H9 (cell line): ENCODE measurements around the gene ACTBL2. TPM values are rescaled to one million over a fixed set of nuclear protein-coding genes. Genes with fewer than 3 reads are reported as not detected.

Experiments
- DNase-seq: peaks from one replicate; pipeline ENCODE4 v3.0.0-alpha.2; 2017
- H2AFZ ChIP-seq: one replicate; pipeline ENCODE4 v1.6.1; 2013; ENCODE audit warnings: mild to moderate bottlenecking, low read length, control low read depth, moderate library complexity
- H2AK5ac ChIP-seq: 2 replicates; pipeline ENCODE4 v1.6.1; 2013; ENCODE audit warnings: low read length, control low read depth, mixed read lengths; ENCODE audit not compliant: insufficient read length
- H2BK120ac ChIP-seq: one replicate; pipeline ENCODE4 v1.6.1; 2013; ENCODE audit warnings: low read depth, mild to moderate bottlenecking, low read length, control low read depth, inconsistent platforms; ENCODE audit not compliant: poor library complexity, severe bottlenecking
- H2BK12ac ChIP-seq: 2 replicates; pipeline ENCODE4 v1.6.1; 2013; ENCODE audit warnings: low read length, control low read depth, mixed read lengths, low read depth; ENCODE audit not compliant: insufficient read length
- H2BK15ac ChIP-seq: 2 replicates; pipeline ENCODE4 v1.6.1; 2013; ENCODE audit warnings: low read depth, low read length, control low read depth
- H2BK20ac ChIP-seq: one replicate; pipeline ENCODE4 v1.6.1; 2013; ENCODE audit warnings: low read depth, mild to moderate bottlenecking, low read length, control low read depth, inconsistent platforms; ENCODE audit not compliant: poor library complexity, severe bottlenecking
- H2BK5ac ChIP-seq: 2 replicates; pipeline ENCODE4 v1.6.1; 2013; ENCODE audit warnings: low read length, control low read depth, mixed read lengths; ENCODE audit not compliant: insufficient read length
- H3K14ac ChIP-seq: 2 replicates; pipeline ENCODE4 v1.6.1; 2013; ENCODE audit warnings: low read length, control low read depth; ENCODE audit not compliant: insufficient read depth
- H3K18ac ChIP-seq: 2 replicates; pipeline ENCODE4 v1.6.1; 2013; ENCODE audit warnings: low read depth, mild to moderate bottlenecking, mixed read lengths, low read length, control low read depth; ENCODE audit not compliant: insufficient read length
- H3K23ac ChIP-seq: 2 replicates; pipeline ENCODE4 v1.6.1; 2013; ENCODE audit warnings: low read length, control low read depth, mixed read lengths, low read depth; ENCODE audit not compliant: insufficient read length
- H3K23me2 ChIP-seq: 2 replicates; pipeline ENCODE4 v1.6.1; 2013; ENCODE audit warnings: low read depth, mild to moderate bottlenecking, mixed read lengths, low read length, control low read depth; ENCODE audit not compliant: insufficient read length, poor library complexity, severe bottlenecking
- H3K27ac ChIP-seq: 2 replicates; pipeline ENCODE4 v1.5.1; 2013; ENCODE audit warnings: low read length, control low read depth, mixed read lengths, low read depth; ENCODE audit not compliant: insufficient read length
- H3K27me3 ChIP-seq: 2 replicates; pipeline ENCODE4 v1.6.1; 2013; ENCODE audit warnings: low read length, control low read depth, inconsistent platforms; ENCODE audit not compliant: insufficient read depth
- H3K4ac ChIP-seq: 2 replicates; pipeline ENCODE4 v1.6.1; 2013; ENCODE audit warnings: low read depth, mild to moderate bottlenecking, control low read depth, inconsistent platforms, low read length, moderate library complexity
- H3K4me1 ChIP-seq: 2 replicates; pipeline ENCODE4 v1.6.1; 2013; ENCODE audit warnings: low read length, control low read depth, inconsistent platforms; ENCODE audit not compliant: insufficient read depth
- H3K4me2 ChIP-seq: 2 replicates; pipeline ENCODE4 v1.6.1; 2013; ENCODE audit warnings: low read length, control low read depth, mixed read lengths; ENCODE audit not compliant: insufficient read length, insufficient read depth
- H3K56ac ChIP-seq: 2 replicates; pipeline ENCODE4 v1.6.1; 2013; ENCODE audit warnings: low read depth, mild to moderate bottlenecking, mixed read lengths, low read length, control low read depth; ENCODE audit not compliant: insufficient read length
- H3K79me1 ChIP-seq: 2 replicates; pipeline ENCODE4 v1.6.1; 2013; ENCODE audit warnings: low read depth, mild to moderate bottlenecking, moderate library complexity, low read length, control low read depth, inconsistent platforms; ENCODE audit not compliant: insufficient read depth, poor library complexity, severe bottlenecking
- H3K79me2 ChIP-seq: 2 replicates; pipeline ENCODE4 v1.6.1; 2013; ENCODE audit warnings: low read length, control low read depth, inconsistent platforms; ENCODE audit not compliant: insufficient read depth
- H3K9ac ChIP-seq: 2 replicates; pipeline ENCODE4 v1.6.1; 2013; ENCODE audit warnings: low read length, control low read depth, mixed read lengths; ENCODE audit not compliant: insufficient read length; ENCODE audit errors: extremely low read depth
- H3K9me3 ChIP-seq: one replicate; pipeline ENCODE4 v1.6.1; 2013; ENCODE audit warnings: low read depth, low read length, inconsistent platforms; ENCODE audit not compliant: control insufficient read depth
- H3T11ph ChIP-seq: one replicate; pipeline ENCODE4 v1.6.1; 2013; ENCODE audit warnings: mild to moderate bottlenecking, low read length, control low read depth, inconsistent platforms
- H4K20me1 ChIP-seq: one replicate; pipeline ENCODE4 v1.6.1; 2013; ENCODE audit not compliant: control insufficient read depth, insufficient read length, insufficient read depth
- H4K5ac ChIP-seq: 2 replicates; pipeline ENCODE4 v1.6.1; 2013; ENCODE audit warnings: low read depth, mild to moderate bottlenecking, mixed read lengths, low read length, control low read depth; ENCODE audit not compliant: insufficient read length
- H4K8ac ChIP-seq: replicated peaks from 2 replicates; pipeline ENCODE4 v1.6.1; 2013; ENCODE audit warnings: low read length, control low read depth, mixed read lengths, low read depth; ENCODE audit not compliant: insufficient read length
- H4K91ac ChIP-seq: 2 replicates; pipeline ENCODE4 v1.6.1; 2013; ENCODE audit warnings: low read depth, mild to moderate bottlenecking, moderate library complexity, mixed read lengths, low read length, control low read depth; ENCODE audit not compliant: insufficient read length
- H3K27ac Mint-ChIP-seq, 3 experiments: 2 replicates in 2 of 3; 3 replicates in 1 of 3; pipeline ENCODE4 v1.8.0; 2020 to 2021; ENCODE audit warnings: mixed read lengths in 3 of 3, mild to moderate bottlenecking in 1 of 3, moderate library complexity in 1 of 3
- H3K27me3 Mint-ChIP-seq: 2 replicates; pipeline ENCODE4 v1.8.0; 2021; ENCODE audit warnings: low read depth, mild to moderate bottlenecking, moderate library complexity, mixed read lengths
- H3K36me3 Mint-ChIP-seq, 3 experiments: 2 replicates in 2 of 3; 3 replicates in 1 of 3; pipeline ENCODE4 v1.8.0; 2020 to 2021; ENCODE audit warnings: low read depth in 3 of 3, mixed read lengths in 3 of 3; ENCODE audit not compliant: insufficient read depth in 1 of 3
- H3K4me1 Mint-ChIP-seq, 2 experiments: 2 replicates each; pipeline ENCODE4 v1.8.0; 2020; ENCODE audit warnings: mixed read lengths in 2 of 2
- H3K4me3 Mint-ChIP-seq, 2 experiments: 2 replicates in 1 of 2; 3 replicates in 1 of 2; pipeline ENCODE4 v1.8.0; 2020 to 2021; ENCODE audit warnings: mild to moderate bottlenecking in 2 of 2, mixed read lengths in 2 of 2, moderate library complexity in 1 of 2
- H3K9me3 Mint-ChIP-seq, 2 experiments: 2 replicates in 1 of 2; 3 replicates in 1 of 2; pipeline ENCODE4 v1.8.0; 2020; ENCODE audit warnings: mild to moderate bottlenecking in 2 of 2, mixed read lengths in 2 of 2, moderate library complexity in 1 of 2
- CTCF ChIP-seq: fragments of 200-600 bp; sonication (generic); conservative IDR thresholded peaks from 3 replicates; pipeline ENCODE4 v1.8.0; 2021; ENCODE audit warnings: antibody characterized with exemption, mild to moderate bottlenecking
- WGBS: extraction: QIAGEN DNeasy Blood & Tissue Kit; methylation state at CpG from one replicate; pipeline ENCODE4 v1.1.7; 2013; ENCODE audit warnings: missing lambda C conversion rate, low lambda C conversion rate, mixed read lengths; ENCODE audit not compliant: insufficient read length; ENCODE audit errors: extremely low coverage; 5-methylcytosine and 5-hydroxymethylcytosine counted together
- total RNA-seq: library from RNA; stranded (reverse); gene quantifications from 2 replicates; pipeline ENCODE4 v1.2.1, GENCODE V29; 2021

Gene ACTBL2
- total RNA-seq, 1 experiment from 2014 or later: not detected

GRCh38 chr5:57436586-57436985, 46.0 kb downstream of the ACTBL2 start:
- H3K27ac ChIP-seq: no peak overlapping the region

More at GRCh38 chr5:57436586-57436985, 46.0 kb downstream of the ACTBL2 start:
- no peaks in the 10 kb centered on the region for H3K27me3 ChIP-seq
- no peaks in the 10 kb centered on the region for H3K9me3 ChIP-seq
- H2BK120ac ChIP-seq: no peak overlapping the region
- no peak overlapping the region for H2BK20ac ChIP-seq
- no peaks in the 10 kb centered on the region for H3K23me2 ChIP-seq
- H3K79me1 ChIP-seq: no peaks in the 10 kb centered on the region
- no peak overlapping the region for H3K23ac ChIP-seq
- no peak overlapping the region for H4K91ac ChIP-seq
- no peak overlapping the region for H3T11ph ChIP-seq
- no peak overlapping the region for H4K5ac ChIP-seq
- no peaks in the 10 kb centered on the region for H3K4me1 ChIP-seq
- no peak overlapping the region for H3K4ac ChIP-seq
- Mint-ChIP-seq H3K36me3 (no peaks in the 10 kb centered on the region), H3K4me1 (no peaks in the 10 kb centered on the region), H3K4me3 (no peak overlapping the region), H3K9me3 (no peaks in the 10 kb centered on the region), H3K27me3 (no peaks in the 10 kb centered on the region), H3K27ac (no peak overlapping the region)
- H2AFZ ChIP-seq: no peak overlapping the region
- WGBS: no CpG with 5 or more reads among the region's 1 CpG
- no peaks in the 10 kb centered on the region for H3K79me2 ChIP-seq
- no peak for DNase-seq
- no peak overlapping the region for H3K14ac ChIP-seq
- no peak overlapping the region for H3K4me2 ChIP-seq
- H2BK15ac ChIP-seq: no peak overlapping the region
- H4K8ac ChIP-seq: no peak overlapping the region
- no peak overlapping the region for H2BK12ac ChIP-seq
- TF ChIP-seq CTCF: no peak
- H3K18ac ChIP-seq: no peak overlapping the region
- no peak overlapping the region for H2BK5ac ChIP-seq
- no peak overlapping the region for H2AK5ac ChIP-seq
- no peak overlapping the region for H3K9ac ChIP-seq
- no peaks in the 10 kb centered on the region for H4K20me1 ChIP-seq
- no peak overlapping the region for H3K56ac ChIP-seq
